Osteoblast (primary cell): Measurements from ENCODE around the gene HAUS2. TPM values are rescaled to one million over a fixed set of nuclear protein-coding genes. Genes with fewer than 3 reads are reported as not detected.
"Not testable (repeated sequence)": the region's sequence is repeated elsewhere in the genome, so short reads cannot be mapped to it uniquely, and the experiment has no call there.

Source experiments
- DNase-seq: peaks from one replicate; pipeline ENCODE4 v3.0.0; 2011; ENCODE audit warnings: low spot score, mixed read lengths; ENCODE audit not compliant: insufficient read length; ENCODE audit errors: missing footprints
- H2AFZ ChIP-seq: 2 replicates; pipeline ENCODE4 v1.6.0; 2011; ENCODE audit warnings: mild to moderate bottlenecking, low read length
- H3K27ac ChIP-seq: 2 replicates; pipeline ENCODE4 v1.5.1; 2011; ENCODE audit warnings: mild to moderate bottlenecking, low read depth, low read length, moderate library complexity
- H3K27me3 ChIP-seq: 2 replicates; pipeline ENCODE4 v1.6.0; 2012; ENCODE audit warnings: mild to moderate bottlenecking, control low read depth, inconsistent platforms, low read length, moderate library complexity; ENCODE audit not compliant: insufficient read depth
- H3K36me3 ChIP-seq: 2 replicates; pipeline ENCODE4 v1.5.1; 2011; ENCODE audit warnings: mild to moderate bottlenecking, low read length, control low read depth, moderate library complexity; ENCODE audit not compliant: insufficient read depth
- H3K4me1 ChIP-seq: 2 replicates; pipeline ENCODE4 v1.5.1; 2011; ENCODE audit warnings: mild to moderate bottlenecking, low read length, control low read depth, moderate library complexity; ENCODE audit not compliant: insufficient read depth
- H3K4me2 ChIP-seq: 2 replicates; pipeline ENCODE4 v1.6.0; 2011; ENCODE audit warnings: mild to moderate bottlenecking, low read length; ENCODE audit not compliant: insufficient read depth
- H3K4me3 ChIP-seq: fragments of 200-600 bp; sonication (generic); 3 replicates; pipeline ENCODE4 v1.5.1; 2012; ENCODE audit warnings: mild to moderate bottlenecking, low read length, inconsistent platforms; ENCODE audit not compliant: insufficient read depth
- H3K79me2 ChIP-seq: 2 replicates; pipeline ENCODE4 v1.6.0; 2012; ENCODE audit warnings: mild to moderate bottlenecking, low read length, control low read depth, inconsistent platforms; ENCODE audit not compliant: insufficient read depth
- H3K9me3 ChIP-seq: 2 replicates; pipeline ENCODE4 v1.5.1; 2011; ENCODE audit warnings: low read depth, low read length, control low read depth
- H4K20me1 ChIP-seq: 2 replicates; pipeline ENCODE4 v1.6.0; 2012; ENCODE audit warnings: mild to moderate bottlenecking, low read length, control low read depth; ENCODE audit not compliant: insufficient read depth
- total RNA-seq: library from RNA; depleted of rRNA; stranded (reverse); fragments of >200 nt; gene quantifications from 2 replicates; pipeline ENCODE4 v1.2.3, GENCODE V29; 2012
- TF ChIP-seq, protein P1 (sequence below): IDR thresholded peaks from 2 replicates; pipeline ENCODE4 v1.5.1; 2011; ENCODE audit warnings: mild to moderate bottlenecking, low read depth, low read length, moderate library complexity; ENCODE audit errors: extremely low read depth

HAUS2 gene
- total RNA-seq, 1 donor = 18.5 TPM

DNA sequence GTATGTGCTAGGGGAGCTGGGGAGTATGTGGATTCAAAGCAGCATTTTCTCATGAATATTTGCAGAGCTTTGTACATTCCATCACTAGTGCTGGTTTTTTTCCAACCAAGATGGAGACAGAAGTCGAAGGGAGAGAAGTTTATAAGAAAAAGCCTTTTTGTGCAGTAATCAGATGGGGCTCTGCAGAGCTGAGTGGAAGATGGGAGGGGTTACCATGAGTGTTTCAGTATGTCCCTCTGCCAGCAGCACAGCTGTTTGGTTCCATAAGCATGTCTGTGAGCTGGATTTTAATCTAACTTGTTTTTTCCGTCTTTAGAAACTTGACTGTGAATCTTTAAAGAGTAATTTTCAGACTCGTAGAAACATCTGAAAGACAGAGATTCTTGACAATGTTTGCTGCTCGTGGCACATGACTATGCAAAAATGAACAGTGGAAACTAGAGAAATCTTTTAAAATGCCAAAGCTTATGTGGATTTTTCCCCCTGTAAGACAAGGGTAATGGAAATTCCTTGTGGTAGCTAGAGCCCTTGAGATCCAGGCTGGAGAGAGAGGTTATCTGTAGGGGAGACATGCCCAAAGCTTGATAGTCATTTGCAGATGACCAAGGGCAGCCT is 47.1 kb downstream of the HAUS2 start:
- no peak overlapping the region for H2AFZ ChIP-seq
- no peaks in the 10 kb centered on the region for H3K27me3 ChIP-seq
- no peaks in the 10 kb centered on the region for H4K20me1 ChIP-seq
- H3K9me3 ChIP-seq = no peaks in the 10 kb centered on the region
- H3K36me3 ChIP-seq = no peaks in the 10 kb centered on the region
- H3K79me2 ChIP-seq = no peaks in the 10 kb centered on the region
- H3K27ac ChIP-seq = no peak overlapping the region
- no peak overlapping the region for H3K4me3 ChIP-seq
- TF ChIP-seq, protein P1, sequence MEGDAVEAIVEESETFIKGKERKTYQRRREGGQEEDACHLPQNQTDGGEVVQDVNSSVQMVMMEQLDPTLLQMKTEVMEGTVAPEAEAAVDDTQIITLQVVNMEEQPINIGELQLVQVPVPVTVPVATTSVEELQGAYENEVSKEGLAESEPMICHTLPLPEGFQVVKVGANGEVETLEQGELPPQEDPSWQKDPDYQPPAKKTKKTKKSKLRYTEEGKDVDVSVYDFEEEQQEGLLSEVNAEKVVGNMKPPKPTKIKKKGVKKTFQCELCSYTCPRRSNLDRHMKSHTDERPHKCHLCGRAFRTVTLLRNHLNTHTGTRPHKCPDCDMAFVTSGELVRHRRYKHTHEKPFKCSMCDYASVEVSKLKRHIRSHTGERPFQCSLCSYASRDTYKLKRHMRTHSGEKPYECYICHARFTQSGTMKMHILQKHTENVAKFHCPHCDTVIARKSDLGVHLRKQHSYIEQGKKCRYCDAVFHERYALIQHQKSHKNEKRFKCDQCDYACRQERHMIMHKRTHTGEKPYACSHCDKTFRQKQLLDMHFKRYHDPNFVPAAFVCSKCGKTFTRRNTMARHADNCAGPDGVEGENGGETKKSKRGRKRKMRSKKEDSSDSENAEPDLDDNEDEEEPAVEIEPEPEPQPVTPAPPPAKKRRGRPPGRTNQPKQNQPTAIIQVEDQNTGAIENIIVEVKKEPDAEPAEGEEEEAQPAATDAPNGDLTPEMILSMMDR = no peak
- peaks cover 2% of the 10 kb centered on the region for H3K4me1 ChIP-seq
- H3K4me2 ChIP-seq = no peak overlapping the region
- DNase-seq = no peak

DNA sequence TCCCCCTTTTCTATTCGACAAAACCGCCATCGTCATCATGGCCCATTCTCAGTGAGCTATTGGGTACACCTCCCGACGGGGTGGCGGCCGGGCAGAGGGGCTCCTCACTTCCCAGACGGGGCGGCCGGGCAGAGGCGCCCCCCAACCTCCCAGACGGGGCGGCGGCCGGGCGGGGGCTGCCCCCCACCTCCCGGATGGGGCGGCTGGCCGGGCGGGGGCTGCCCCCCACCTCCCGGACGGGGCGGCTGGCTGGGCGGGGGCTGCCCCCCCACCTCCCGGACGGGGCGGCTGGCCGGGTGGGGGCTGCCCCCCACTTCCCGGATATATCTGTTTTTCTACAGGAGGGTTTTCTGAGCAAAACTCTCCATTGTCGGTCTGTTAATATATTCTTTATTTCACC is 52.7 kb downstream of the HAUS2 start:
- H3K4me1 ChIP-seq, H3K79me2 ChIP-seq, H3K4me3 ChIP-seq, H2AFZ ChIP-seq, H3K4me2 ChIP-seq, H3K9me3 ChIP-seq, H3K36me3 ChIP-seq, H3K27ac ChIP-seq, H4K20me1 ChIP-seq, DNase-seq, H3K27me3 ChIP-seq: not testable (repeated sequence)

DNA sequence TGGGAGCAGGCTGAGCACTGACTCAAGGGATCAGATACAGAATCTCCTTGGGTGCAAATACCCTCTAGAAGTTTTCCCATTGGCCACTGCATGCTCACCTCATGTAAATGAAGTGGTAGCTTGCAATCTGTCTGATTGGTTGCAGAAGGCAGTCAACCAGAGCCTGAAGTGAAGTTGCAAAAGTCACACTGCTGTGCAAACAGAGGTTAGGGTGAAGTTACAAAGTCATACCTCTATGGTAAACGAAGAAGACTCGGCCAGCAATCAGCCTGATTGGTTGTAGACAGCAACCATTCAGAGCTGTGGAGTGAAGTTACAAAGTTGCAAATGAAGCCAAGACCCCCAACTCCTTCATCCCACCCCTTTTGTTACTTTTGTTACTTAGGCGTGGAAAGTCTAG is 53.9 kb downstream of the HAUS2 start:
- no peaks in the 10 kb centered on the region for H4K20me1 ChIP-seq
- no peaks in the 10 kb centered on the region for H3K27me3 ChIP-seq
- no peaks in the 10 kb centered on the region for H3K36me3 ChIP-seq
- no peak overlapping the region for H3K4me2 ChIP-seq
- no peak overlapping the region for H3K4me3 ChIP-seq
- no peak for DNase-seq
- TF ChIP-seq, protein P1 = no peak
- no peak overlapping the region for H3K27ac ChIP-seq
- H3K4me1 ChIP-seq = no peaks in the 10 kb centered on the region
- no peaks in the 10 kb centered on the region for H3K79me2 ChIP-seq
- no peaks in the 10 kb centered on the region for H3K9me3 ChIP-seq
- H2AFZ ChIP-seq = no peak overlapping the region

DNA sequence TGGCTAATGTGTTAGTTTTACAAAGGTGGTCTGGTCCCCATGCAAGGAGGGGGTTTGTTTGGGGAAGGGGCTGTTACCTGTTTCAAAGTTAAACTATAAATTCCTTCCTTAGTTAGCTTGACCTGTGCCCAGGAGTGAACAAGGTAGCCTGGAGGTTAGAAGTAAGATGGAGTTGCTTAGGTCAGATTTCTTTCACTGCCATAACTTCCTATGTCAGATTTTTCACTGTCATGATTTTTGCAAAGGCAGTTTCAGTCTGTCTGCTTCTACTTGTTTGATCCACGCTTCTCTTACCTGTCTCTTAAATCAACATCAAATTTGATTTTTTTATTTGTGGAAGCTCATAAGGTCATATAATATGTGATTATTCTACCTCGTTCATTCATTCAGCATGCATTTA is 55.3 kb downstream of the HAUS2 start:
- Histone ChIP-seq H3K4me3 (no peak overlapping the region), H3K79me2 (no peaks in the 10 kb centered on the region), H3K36me3 (no peaks in the 10 kb centered on the region), H3K27ac (no peak overlapping the region), H2AFZ (no peak overlapping the region), H3K4me2 (no peak overlapping the region), H3K9me3 (no peaks in the 10 kb centered on the region), H3K27me3 (no peaks in the 10 kb centered on the region), H3K4me1 (no peaks in the 10 kb centered on the region), H4K20me1 (no peaks in the 10 kb centered on the region)
- TF ChIP-seq, protein P1 = no peak
- DNase-seq = no peak
